Measurements from ENCODE around the gene PRM2.
"Not testable (repeated sequence)": the region's sequence is repeated elsewhere in the genome, so short reads cannot be mapped to it uniquely, and the experiment has no call there.

PRM2 gene

GRCh38 chr16:11289696-11290095, 13.4 kb upstream of the PRM2 start:
- not testable (repeated sequence) for DNase-seq (ENCODE audit: low spot score)

GRCh38 chr16:11289202-11289601, 12.9 kb upstream of the PRM2 start:
- DNase-seq (ENCODE audit: low spot score), result no peak

- DNase-seq (ENCODE audit: low spot score), result no peak
Observed at GRCh38 chr16:11285842-11286241, 9.6 kb upstream of the PRM2 start.

GRCh38 chr16:11283820-11284248, 7.6 kb upstream of the PRM2 start:
- DNase-seq (ENCODE audit: low spot score), result no peak

GRCh38 chr16:11280616-11281522, 4.6 kb upstream of the PRM2 start, which contains the start of gene PRM1:
Gene PRM1, minus strand, starts transcription at chr16:11281330. Its CDS starts 92 bp downstream, at chr16:11281238.
- no peak for DNase-seq (ENCODE audit: low spot score)

- DNase-seq (ENCODE audit: low spot score), result no peak
Observed at GRCh38 chr16:11278681-11279628, 2.7 kb upstream of the PRM2 start.

- DNase-seq (ENCODE audit: low spot score), result no peak
Observed at GRCh38 chr16:11277607-11278337, 1.5 kb upstream of the PRM2 start.

- no peak for DNase-seq (ENCODE audit: low spot score)
Observed at GRCh38 chr16:11276896-11277593, 765 bp upstream of the PRM2 start.

- no peak for DNase-seq (ENCODE audit: low spot score)
Observed at GRCh38 chr16:11274964-11275363, 1.3 kb downstream of the PRM2 start.

GRCh38 chr16:11273721-11274324, 2.5 kb downstream of the PRM2 start:
- no peak for DNase-seq (ENCODE audit: low spot score)

- DNase-seq (ENCODE audit: low spot score), result no peak
Observed at GRCh38 chr16:11272921-11273720, 3.2 kb downstream of the PRM2 start, which contains the start of gene PRM3. Gene PRM3, minus strand, starts transcription at chr16:11273629. Its CDS starts 34 bp downstream, at chr16:11273595.

- no peak for DNase-seq (ENCODE audit: low spot score)
Observed at GRCh38 chr16:11272484-11272883, 3.8 kb downstream of the PRM2 start.

GRCh38 chr16:11271610-11272009, 4.7 kb downstream of the PRM2 start:
- DNase-seq (ENCODE audit: low spot score), result no peak

- no peak for DNase-seq (ENCODE audit: low spot score)
Observed at GRCh38 chr16:11270602-11271162, 5.6 kb downstream of the PRM2 start.

- DNase-seq (ENCODE audit: low spot score), result no peak
Observed at GRCh38 chr16:11268921-11269375, 7.3 kb downstream of the PRM2 start, which contains the start of gene TNP2. Gene TNP2, minus strand, starts transcription at chr16:11269325. Its CDS starts 63 bp downstream, at chr16:11269262.

- no peak for DNase-seq (ENCODE audit: low spot score)
Observed at GRCh38 chr16:11265124-11265523, 11.2 kb downstream of the PRM2 start.

GRCh38 chr16:11264155-11264832, 12.0 kb downstream of the PRM2 start:
- no peak for DNase-seq (ENCODE audit: low spot score)

GRCh38 chr16:11263737-11264136, 12.5 kb downstream of the PRM2 start:
- DNase-seq (ENCODE audit: low spot score), result no peak

GRCh38 chr16:11262915-11263314, 13.4 kb downstream of the PRM2 start:
- no peak for DNase-seq (ENCODE audit: low spot score)
